Measurements from ENCODE around the gene JAKMIP1.

GRCh38 chr4:6095897-6096296 is 104.5 kb downstream of the JAKMIP1 start:
- no peak for TF ChIP-seq FOXM1 (IDR thresholded peaks at IDR 0.05; ENCODE audit: borderline replicate concordance)
- no peak for TF ChIP-seq HDGF (IDR thresholded peaks at IDR 0.05; ENCODE audit: borderline replicate concordance)
- TF ChIP-seq TARDBP (IDR thresholded peaks at IDR 0.05) = no peak
- no peak for TF ChIP-seq ELF4 (IDR thresholded peaks at IDR 0.05)
- no peak for TF ChIP-seq ARNT (IDR thresholded peaks at IDR 0.05)
- TF ChIP-seq NFRKB (IDR thresholded peaks at IDR 0.05) = no peak
